HCT116 (cell line): ENCODE results near the gene CHRNA4. TPM values are rescaled to one million over a fixed set of nuclear protein-coding genes. Genes with fewer than 3 reads are reported as not detected.

Source experiments
- ATAC-seq: fragments of 200-7000 bp; cut with Tn5 transposase; 2 replicates; pipeline ENCODE4 v1.9.1; 2020; ENCODE audit warnings: mild to moderate bottlenecking, moderate library complexity
- BruUV-seq: library from RNA; stranded (reverse); fragments of 400-500 nt; replicated peaks from 2 replicates; lab custom pipeline; 2021; lab: Mats Ljungman, UMichigan
- CTCF ChIA-PET: fragments of 300-600 bp; sonication (Branson Sonifier 250); formaldehyde crosslinking; loops from one replicate; lab custom pipeline; 2021; ENCODE audit warnings: antibody characterized with exemption; lab: Charles Lee
- POLR2A ChIA-PET: fragments of 300-600, 350-600 bp; sonication (Branson Sonifier 250); formaldehyde crosslinking; loops from one replicate; lab custom pipeline; 2021; ENCODE audit warnings: antibody characterized with exemption; lab: Charles Lee
- RAD21 ChIA-PET, 2 experiments: fragments of 300-600 bp; sonication (Branson Sonifier 250); formaldehyde crosslinking; loops; one replicate each; lab custom pipeline; 2023; ENCODE audit warnings: low total read pairs in 2 of 2; ENCODE audit not compliant: uncharacterized antibody in 2 of 2, unreplicated experiment in 2 of 2, low non-redundant PET in 1 of 2; lab: Charles Lee
- DNase-seq: peaks from one replicate; pipeline ENCODE4 v3.0.0-alpha.2; 2010; ENCODE audit warnings: low read depth, low spot score
- H2AFZ ChIP-seq: fragments of 200-600 bp; shearing (Covaris generic), sonication (generic); 2 replicates; pipeline ENCODE4 v1.6.1; 2017; ENCODE audit warnings: low read depth, mixed run types, mixed read lengths, antibody characterized with exemption, low read length; ENCODE audit not compliant: poor library complexity, severe bottlenecking
- H3K27ac ChIP-seq: 2 replicates; pipeline ENCODE4 v1.5.1; 2012; ENCODE audit warnings: low read depth, low read length
- H3K27me3 ChIP-seq: fragments of 200-600 bp; sonication (generic); 2 replicates; pipeline ENCODE4 v1.6.1; 2016; ENCODE audit warnings: mixed run types, low read length, mixed read lengths; ENCODE audit not compliant: insufficient read depth
- H3K36me3 ChIP-seq, 2 experiments: fragments of 200-500 bp in 1 of 2; fragments of 200-600 bp in 1 of 2; sonication (Bioruptor generic) in 1 of 2; sonication (generic) in 1 of 2; 2 replicates each; pipeline versions ENCODE4 v1.5.1 to v1.6.1; 2014 to 2016; ENCODE audit warnings: low read length in 2 of 2, inconsistent platforms in 1 of 2, mixed read lengths in 1 of 2, mixed run types in 1 of 2; ENCODE audit not compliant: insufficient read depth in 2 of 2, control insufficient read depth in 1 of 2
- H3K4me1 ChIP-seq, 2 experiments: fragments of 200-600 bp in 1 of 2; sonication (generic) in 1 of 2; 2 replicates each; pipeline versions ENCODE4 v1.5.1 to v1.6.1; 2012 to 2017; ENCODE audit warnings: low read length in 2 of 2, inconsistent platforms in 1 of 2, mild to moderate bottlenecking in 1 of 2, mixed read lengths in 1 of 2, mixed run types in 1 of 2, moderate library complexity in 1 of 2; ENCODE audit not compliant: insufficient read depth in 2 of 2, control insufficient read depth in 1 of 2
- H3K4me2 ChIP-seq: fragments of 200-600 bp; sonication (generic); 2 replicates; pipeline ENCODE4 v1.6.1; 2017; ENCODE audit warnings: mixed run types, low read length, mixed read lengths
- H3K4me3 ChIP-seq, 2 experiments: fragments of 200-600 bp in 1 of 2; sonication (generic) in 1 of 2; replicated peaks in 1 of 2; 2 replicates each; pipeline ENCODE4 v1.5.1; 2011 to 2016; ENCODE audit warnings: low read length in 2 of 2, control low read depth in 1 of 2, low read depth in 1 of 2, mild to moderate bottlenecking in 1 of 2, mixed read lengths in 1 of 2, mixed run types in 1 of 2
- H3K79me2 ChIP-seq: fragments of 200-600 bp; sonication (generic); 2 replicates; pipeline ENCODE4 v1.6.1; 2017; ENCODE audit warnings: mild to moderate bottlenecking, mixed run types, low read length, moderate library complexity, mixed read lengths; ENCODE audit not compliant: insufficient read depth
- H3K9ac ChIP-seq: fragments of 200-600 bp; sonication (generic); 2 replicates; pipeline ENCODE4 v1.6.1; 2016; ENCODE audit warnings: low read length, mixed read lengths
- H3K9me2 ChIP-seq: fragments of 200-600 bp; sonication (generic), shearing (Covaris generic); 2 replicates; pipeline ENCODE4 v1.6.1; 2017; ENCODE audit warnings: mixed run types, mild to moderate bottlenecking, moderate library complexity; ENCODE audit not compliant: insufficient read depth
- H3K9me3 ChIP-seq, 2 experiments: fragments of 200-500 bp in 1 of 2; fragments of 200-600 bp in 1 of 2; sonication (Bioruptor generic) in 1 of 2; sonication (generic) in 1 of 2; 2 replicates each; pipeline ENCODE4 v1.6.1; 2014 to 2017; ENCODE audit warnings: low read length in 2 of 2, mixed read lengths in 2 of 2, inconsistent platforms in 1 of 2, low read depth in 1 of 2, mild to moderate bottlenecking in 1 of 2, mixed run types in 1 of 2, moderate library complexity in 1 of 2; ENCODE audit not compliant: control insufficient read depth in 1 of 2, insufficient read depth in 1 of 2
- H4K20me1 ChIP-seq: fragments of 200-600 bp; sonication (generic), shearing (Covaris generic); 2 replicates; pipeline ENCODE4 v1.6.1; 2017; ENCODE audit warnings: mixed run types, mild to moderate bottlenecking, moderate library complexity; ENCODE audit not compliant: insufficient read depth
- CBX3 ChIP-seq: IDR thresholded peaks from 2 replicates; pipeline ENCODE4 v1.6.1; 2012; ENCODE audit warnings: low read depth
- EGR1 ChIP-seq: IDR thresholded peaks from 2 replicates; pipeline ENCODE4 v1.6.1; 2012; ENCODE audit warnings: low read depth
- ELF1 ChIP-seq: IDR thresholded peaks from 2 replicates; pipeline ENCODE4 v1.6.1; 2012; ENCODE audit warnings: low read depth, borderline replicate concordance
- EZH2phosphoT487 ChIP-seq: fragments of 200-600 bp; IDR thresholded peaks from 2 replicates; pipeline ENCODE4 v1.6.1; 2018; ENCODE audit warnings: antibody characterized with exemption, borderline replicate concordance
- JUND ChIP-seq: IDR thresholded peaks from 2 replicates; pipeline ENCODE4 v1.6.1; 2012
- POLR2AphosphoS5 ChIP-seq: IDR thresholded peaks from 2 replicates; pipeline ENCODE4 v1.6.1; 2011; ENCODE audit warnings: mild to moderate bottlenecking, low read depth, low read length, moderate library complexity
- RAD21 ChIP-seq: IDR thresholded peaks from 2 replicates; pipeline ENCODE4 v1.6.1; 2012; ENCODE audit warnings: low read depth, mild to moderate bottlenecking
- SP1 ChIP-seq: IDR thresholded peaks from 2 replicates; pipeline ENCODE4 v1.6.1; 2012; ENCODE audit warnings: low read depth
- SRF ChIP-seq: IDR thresholded peaks from 2 replicates; pipeline ENCODE4 v1.6.1; 2012; ENCODE audit warnings: low read depth
- ZFX ChIP-seq: fragments of 450-650 bp; IDR thresholded peaks from 2 replicates; pipeline ENCODE4 v1.6.1; 2017
- intact Hi-C: fragments of 100-400 bp; cut with micrococcal nuclease; formaldehyde crosslinking; loops from 2 replicates; pipeline ENCODE4 v1.10.0; 2022
- total RNA-seq: library from RNA; stranded (reverse); gene quantifications from one replicate; pipeline ENCODE4 v1.2.1, GENCODE V29; 2021; ENCODE audit not compliant: unreplicated experiment
- TF ChIP-seq, protein P1 (sequence below), 3 experiments: fragments of 200-600 bp in 1 of 3; sonication (generic) in 1 of 3; IDR thresholded peaks in 2 of 3; conservative IDR thresholded peaks in 1 of 3; 2 replicates each; pipeline ENCODE4 v1.5.1; 2012 to 2017; ENCODE audit warnings: low read depth in 2 of 3, low read length in 2 of 3, antibody characterized with exemption in 1 of 3, borderline replicate concordance in 1 of 3, control low read depth in 1 of 3, mild to moderate bottlenecking in 1 of 3, mixed read lengths in 1 of 3, mixed run types in 1 of 3, moderate library complexity in 1 of 3; ENCODE audit not compliant: insufficient read depth in 1 of 3

CHRNA4 gene
- total RNA-seq, 1 experiment from 2014 or later: not detected

DNA sequence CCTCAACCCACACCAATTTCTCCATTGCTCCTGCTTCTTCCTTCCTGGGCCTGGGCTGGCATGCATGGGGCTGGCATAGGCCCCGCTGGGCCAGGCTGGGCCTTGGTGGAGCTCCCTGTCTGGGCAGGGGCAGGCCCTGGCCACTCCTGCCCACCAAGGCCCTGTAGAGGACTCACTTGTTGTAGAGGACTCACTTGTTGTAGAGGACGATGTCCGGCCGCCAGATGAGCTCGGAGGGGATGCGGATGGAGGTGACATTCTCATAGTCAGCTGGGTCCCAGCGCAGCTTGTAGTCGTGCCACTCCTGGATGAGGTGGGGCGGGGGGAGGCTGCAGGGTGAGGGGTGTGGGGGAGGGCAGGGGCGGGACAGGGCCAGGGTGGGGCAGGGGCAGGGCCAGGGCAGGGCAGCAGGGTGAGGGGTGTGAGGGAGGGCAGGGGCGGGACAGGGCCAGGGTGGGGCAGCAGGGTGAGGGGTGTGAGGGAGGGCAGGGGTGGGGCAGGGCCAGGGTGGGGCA, 5.3 kb downstream of the CHRNA4 start:
- TF ChIP-seq EZH2phosphoT487: no peak
- no peak for TF ChIP-seq CBX3
- TF ChIP-seq EGR1: no peak
- TF ChIP-seq ZFX: no peak
- TF ChIP-seq ELF1: no peak
- no peak for TF ChIP-seq SRF
- no peak for TF ChIP-seq POLR2AphosphoS5
- no peak for TF ChIP-seq SP1
- Histone ChIP-seq H3K27ac (no peak overlapping the region), H2AFZ (no peak overlapping the region), H3K27me3 (no peaks in the 10 kb centered on the region), H3K4me2 (no peak overlapping the region), H3K4me1 (no peaks in the 10 kb centered on the region), H3K9me3 (peaks cover 0 to 6% of the 10 kb centered on the region in 2 experiments; a peak in 1 of 4 replicates), H4K20me1 (no peaks in the 10 kb centered on the region), H3K36me3 (no peaks in the 10 kb centered on the region), H3K9me2 (no peaks in the 10 kb centered on the region), H3K79me2 (no peaks in the 10 kb centered on the region), H3K4me3 (no peak overlapping the region), H3K9ac (no peak overlapping the region)
- ChIA-PET CTCF (no interaction called here), POLR2A (no interaction called here), RAD21 (no interaction called here)
- BruUV-seq: no TSS peak
- no peak for ATAC-seq
- intact Hi-C loops: no loop called here
- no peak for DNase-seq

DNA sequence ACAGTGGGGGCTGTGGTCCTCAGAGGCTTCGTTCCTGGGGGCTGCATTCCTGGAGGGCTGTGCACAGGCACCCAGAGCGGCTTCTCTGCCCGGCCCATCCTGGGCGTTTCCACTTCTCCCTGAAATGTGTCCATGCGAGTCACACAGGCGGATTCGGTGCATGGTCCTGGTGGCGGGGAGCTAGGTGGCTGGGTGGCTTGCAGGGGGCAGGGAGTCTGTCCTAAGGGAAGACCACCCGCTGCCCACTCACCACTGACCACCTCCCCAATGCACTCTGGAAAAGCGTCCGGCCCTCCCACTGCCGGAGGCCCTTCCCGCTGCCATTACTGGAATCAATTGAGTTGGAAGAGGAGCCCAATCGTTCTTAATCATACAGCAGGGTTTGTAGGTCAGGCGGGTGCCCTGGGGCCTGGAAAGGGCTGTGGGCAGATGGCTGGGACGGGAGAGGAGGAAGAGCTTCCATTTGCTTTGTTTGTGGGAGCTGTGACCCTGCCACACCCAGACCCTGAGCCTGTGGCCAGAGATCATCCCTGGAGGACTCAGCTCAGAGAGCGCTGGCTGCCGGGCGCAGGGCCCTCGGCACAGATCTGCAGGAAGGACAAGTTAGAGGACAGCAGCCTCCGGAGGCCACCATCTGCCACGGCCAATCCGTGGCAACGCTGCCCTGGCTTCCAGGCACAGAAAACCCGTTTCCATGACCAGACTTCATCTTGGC, 6.4 kb downstream of the CHRNA4 start:
- POLR2A ChIA-PET: no interaction called here
- Histone ChIP-seq H2AFZ (no peak overlapping the region), H3K36me3 (no peaks in the 10 kb centered on the region), H3K9me3 (peaks cover 0 to 6% of the 10 kb centered on the region in 2 experiments; a peak in 1 of 4 replicates), H3K4me3 (no peak overlapping the region), H3K27me3 (no peaks in the 10 kb centered on the region), H3K9me2 (no peaks in the 10 kb centered on the region), H3K4me2 (no peak overlapping the region), H4K20me1 (no peaks in the 10 kb centered on the region), H3K9ac (no peak overlapping the region), H3K79me2 (no peaks in the 10 kb centered on the region), H3K27ac (no peak overlapping the region), H3K4me1 (no peaks in the 10 kb centered on the region)
- ATAC-seq: no peak
- no TSS peak for BruUV-seq
- DNase-seq: no peak
- RAD21 ChIA-PET: no interaction called here
- TF ChIP-seq, protein P1, sequence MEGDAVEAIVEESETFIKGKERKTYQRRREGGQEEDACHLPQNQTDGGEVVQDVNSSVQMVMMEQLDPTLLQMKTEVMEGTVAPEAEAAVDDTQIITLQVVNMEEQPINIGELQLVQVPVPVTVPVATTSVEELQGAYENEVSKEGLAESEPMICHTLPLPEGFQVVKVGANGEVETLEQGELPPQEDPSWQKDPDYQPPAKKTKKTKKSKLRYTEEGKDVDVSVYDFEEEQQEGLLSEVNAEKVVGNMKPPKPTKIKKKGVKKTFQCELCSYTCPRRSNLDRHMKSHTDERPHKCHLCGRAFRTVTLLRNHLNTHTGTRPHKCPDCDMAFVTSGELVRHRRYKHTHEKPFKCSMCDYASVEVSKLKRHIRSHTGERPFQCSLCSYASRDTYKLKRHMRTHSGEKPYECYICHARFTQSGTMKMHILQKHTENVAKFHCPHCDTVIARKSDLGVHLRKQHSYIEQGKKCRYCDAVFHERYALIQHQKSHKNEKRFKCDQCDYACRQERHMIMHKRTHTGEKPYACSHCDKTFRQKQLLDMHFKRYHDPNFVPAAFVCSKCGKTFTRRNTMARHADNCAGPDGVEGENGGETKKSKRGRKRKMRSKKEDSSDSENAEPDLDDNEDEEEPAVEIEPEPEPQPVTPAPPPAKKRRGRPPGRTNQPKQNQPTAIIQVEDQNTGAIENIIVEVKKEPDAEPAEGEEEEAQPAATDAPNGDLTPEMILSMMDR (IDR thresholded peaks at IDR 0.05 in 2 of 3, conservative IDR thresholded peaks at IDR 0.05 in 1 of 3; ENCODE audit: borderline replicate concordance in 1 of 3, insufficient read depth in 1 of 3, low read depth in 2 of 3, low read length in 2 of 3): no peak
- no peak for TF ChIP-seq RAD21
- no peak for TF ChIP-seq JUND
- TF ChIP-seq CBX3: no peak
- intact Hi-C loops: no loop called here
- CTCF ChIA-PET: no interaction called here
